ENCODE measurements around the gene TMC3.
A peak's percentile ranks its signal among the peaks of the same experiment; 100 is the strongest.
"Not testable (repeated sequence)": the region's sequence is repeated elsewhere in the genome, so short reads cannot be mapped to it uniquely, and the experiment has no call there.

The TMC3 gene

DNA sequence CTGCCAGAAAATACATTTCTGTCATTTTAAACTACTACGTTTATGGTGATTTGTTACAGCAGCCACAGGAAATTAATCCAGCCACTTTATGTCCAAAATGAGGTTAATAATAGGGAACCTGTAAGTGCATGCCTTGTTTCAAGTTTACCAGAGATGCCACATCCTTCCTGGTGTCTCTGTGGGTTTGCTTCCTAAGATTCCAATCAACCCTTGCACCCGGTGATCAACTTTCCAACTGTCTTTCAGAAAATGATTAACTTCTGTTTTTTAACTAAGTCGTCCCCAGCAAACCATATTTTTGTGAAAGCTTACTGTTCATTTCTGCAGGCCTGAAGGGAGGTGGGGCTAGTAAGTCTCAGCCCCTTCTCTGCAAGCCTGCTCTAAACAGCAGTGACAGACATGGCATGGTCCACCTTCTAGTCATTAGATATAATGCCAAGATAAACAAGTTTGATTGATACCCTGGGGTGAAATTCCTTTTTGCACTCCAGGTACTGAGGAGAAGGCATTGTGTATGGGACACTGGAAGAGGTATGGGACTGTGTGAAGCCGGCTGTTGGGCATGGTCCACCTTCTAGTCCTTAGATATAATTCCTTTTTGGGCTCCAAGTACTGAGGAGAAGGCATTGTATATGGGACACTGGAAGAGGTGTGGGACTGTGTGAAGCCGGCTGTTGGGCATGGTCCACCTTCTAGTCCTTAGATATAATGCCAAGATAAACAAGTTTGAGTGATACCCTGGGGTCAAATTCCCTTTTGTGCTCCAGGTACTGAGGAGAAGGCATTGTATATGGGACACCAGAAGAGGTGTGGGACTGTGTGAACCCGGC is 11.1 kb upstream of the TMC3 start:
- DNase-seq = no peak

DNA sequence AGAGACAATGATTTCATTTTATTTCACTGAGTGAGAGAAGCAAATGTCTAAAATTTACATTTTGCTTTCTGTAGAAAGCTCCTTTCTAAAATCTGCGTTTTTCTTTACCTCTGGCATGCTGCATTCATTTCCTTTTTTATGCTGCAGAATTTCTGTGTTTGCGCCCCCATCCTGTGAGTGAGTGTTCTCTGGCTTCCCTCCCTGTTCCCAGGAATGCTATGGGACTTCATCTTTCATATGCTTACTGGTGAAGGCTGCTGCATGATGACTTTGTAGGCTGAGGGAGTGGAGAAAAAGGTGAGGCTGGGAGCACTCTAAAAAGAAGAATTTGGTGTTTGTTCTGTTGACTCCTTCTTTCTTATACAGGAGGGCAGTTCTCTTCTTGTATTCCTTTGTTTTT is 7.7 kb upstream of the TMC3 start:
- no peak for DNase-seq

DNA sequence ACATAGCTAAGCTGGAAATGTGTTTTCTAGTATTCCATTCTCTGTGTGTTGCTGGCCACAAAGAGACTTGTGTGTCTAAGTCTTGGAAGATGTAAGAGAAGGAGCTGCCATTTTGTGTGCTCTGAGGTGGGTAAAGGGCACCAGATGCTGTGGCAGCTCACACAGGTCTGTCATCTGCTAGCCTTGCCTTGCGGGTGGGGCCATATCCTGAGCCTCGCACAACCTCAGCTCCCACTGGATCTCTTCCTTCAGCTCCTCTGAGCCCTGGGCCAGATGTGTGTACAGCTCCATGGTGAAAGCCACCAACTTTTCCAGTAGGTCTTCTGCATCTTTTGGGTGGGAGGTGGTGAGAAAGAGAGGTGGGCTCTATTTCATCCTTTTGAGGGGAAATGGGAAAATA is 6.7 kb upstream of the TMC3 start:
- no peak for DNase-seq

DNA sequence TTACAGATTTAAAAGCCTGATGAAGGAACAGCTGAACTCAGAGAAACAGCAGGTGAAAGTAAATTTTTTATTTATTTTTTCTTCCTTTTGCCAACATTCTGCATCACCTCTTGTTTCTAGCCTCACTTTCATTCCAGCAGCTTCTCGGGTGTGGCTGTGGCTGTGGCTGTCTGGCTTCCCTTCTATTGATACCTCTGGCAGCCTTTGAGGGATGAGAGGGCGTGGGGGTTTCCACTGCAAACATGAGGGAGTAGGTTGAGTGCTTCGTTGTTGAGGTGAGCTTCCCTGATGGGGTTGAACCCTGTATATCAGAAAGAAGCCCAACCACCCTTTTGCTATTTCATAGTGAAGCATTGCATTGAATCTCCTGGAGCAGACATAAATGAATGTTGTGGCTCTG is 6.2 kb upstream of the TMC3 start:
- DNase-seq = no peak

DNA sequence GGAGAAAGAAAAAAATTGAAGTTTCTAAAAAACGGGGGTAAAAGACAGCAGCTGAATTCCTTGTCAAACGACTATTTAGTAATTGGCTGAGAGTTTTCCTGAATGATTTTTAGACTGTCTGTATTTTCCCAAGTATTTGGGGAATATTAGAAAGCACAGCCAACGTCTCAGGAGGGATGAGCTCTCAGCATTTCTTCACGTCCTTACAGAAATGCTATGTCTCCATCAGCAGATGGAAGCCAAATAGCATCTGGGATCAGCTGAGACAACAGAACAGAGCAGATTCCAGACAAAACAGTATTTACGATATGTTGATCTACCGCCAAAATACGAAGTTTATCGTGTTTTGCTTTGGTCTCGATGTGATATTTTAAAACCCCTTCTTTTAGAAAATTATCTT is 5.3 kb upstream of the TMC3 start:
- no peak for DNase-seq

DNA sequence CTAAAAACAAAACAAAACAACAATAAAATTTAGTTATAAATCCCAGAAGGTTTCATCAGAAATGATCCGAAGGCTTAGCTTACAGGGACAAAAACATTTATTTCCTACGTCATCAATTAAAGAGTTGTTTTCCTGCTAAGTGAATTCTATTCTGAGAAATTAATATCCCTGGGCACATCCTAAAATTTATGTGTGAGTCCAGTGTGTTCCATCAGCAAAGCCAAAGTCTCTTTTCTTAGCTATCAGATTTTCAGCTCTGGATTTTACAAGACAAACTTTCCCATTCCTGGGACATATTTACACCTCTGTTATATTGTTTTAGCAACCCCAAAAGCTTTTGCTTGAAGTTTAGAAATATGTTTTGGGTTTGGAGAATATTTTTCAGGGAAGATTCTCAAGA is 4.4 kb upstream of the TMC3 start:
- no peak for DNase-seq

DNA sequence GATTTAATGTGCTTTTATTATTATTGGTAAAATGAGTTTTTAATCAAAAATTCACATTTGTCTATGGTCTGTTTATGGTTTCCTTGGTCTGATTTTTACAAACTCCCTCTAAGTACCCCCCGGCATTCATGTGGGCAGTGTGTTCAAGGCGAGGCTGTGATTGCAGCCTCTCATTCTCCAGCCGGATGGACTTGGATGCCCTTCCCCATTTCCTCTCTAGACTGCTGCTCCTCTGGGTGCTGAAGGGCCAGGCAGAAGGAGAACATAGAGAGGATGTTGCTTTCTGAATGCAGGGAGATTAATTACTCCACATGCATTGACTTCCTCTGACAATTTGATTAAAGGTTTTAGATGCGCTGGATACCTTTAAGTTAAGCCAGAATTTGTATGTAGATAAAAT is 3.9 kb upstream of the TMC3 start:
- no peak for DNase-seq

DNA sequence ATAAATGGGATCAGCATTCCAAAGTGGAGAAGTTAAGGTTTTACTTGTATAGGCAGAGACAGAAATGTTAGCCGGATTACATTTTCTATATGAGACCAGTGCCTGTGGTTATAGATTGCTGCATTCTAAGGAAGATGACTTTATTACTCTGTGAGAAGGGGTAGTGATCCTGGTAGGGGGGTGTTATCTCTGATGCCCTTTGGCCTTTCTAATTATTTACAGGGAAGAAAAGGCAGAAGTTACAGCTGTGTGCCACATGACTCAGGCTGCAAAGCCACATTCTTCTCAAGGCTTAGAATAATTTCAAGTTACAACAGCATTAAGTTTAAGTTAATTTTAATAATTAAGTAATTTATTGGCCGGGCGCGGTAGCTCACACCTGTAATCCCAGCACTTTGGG is 2.2 kb upstream of the TMC3 start:
- no peak for DNase-seq

DNA sequence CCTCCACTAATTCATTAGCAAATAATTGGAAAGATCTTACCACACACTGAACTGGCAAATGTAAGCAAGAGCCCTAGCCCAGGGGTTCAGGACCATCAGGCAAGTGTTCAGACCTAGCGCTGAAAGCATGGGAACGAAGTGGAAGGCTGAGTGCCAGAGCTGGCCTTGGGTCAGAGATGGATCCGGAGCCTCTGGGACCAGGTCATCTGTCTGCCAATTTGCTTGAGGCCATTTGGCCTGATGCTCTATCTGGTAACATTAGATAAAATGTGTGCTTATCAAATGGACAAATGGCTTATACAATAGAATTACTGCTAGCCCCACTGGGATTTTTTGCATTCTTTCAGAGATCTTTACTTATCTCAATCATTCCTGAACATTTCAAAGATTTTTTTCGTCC is 1.4 kb upstream of the TMC3 start:
- no peak for DNase-seq

DNA sequence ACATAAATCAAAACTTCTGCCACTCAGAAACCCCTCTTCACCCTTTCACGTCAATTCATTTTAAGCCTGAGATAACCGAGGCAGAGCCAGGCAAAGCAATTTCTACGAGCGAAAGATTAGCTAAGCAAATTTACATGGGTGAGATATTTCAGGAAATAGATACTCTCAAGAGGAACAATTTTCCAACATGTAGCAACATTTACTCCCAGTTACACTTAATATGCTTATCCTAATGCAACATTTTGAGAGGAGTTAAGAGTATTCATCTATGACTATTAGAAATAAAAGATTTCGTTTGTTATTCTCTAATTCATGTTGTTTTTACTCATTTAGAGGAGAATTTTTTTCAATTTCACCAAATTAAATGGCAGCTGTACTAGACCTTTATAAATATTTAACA is 837 bp downstream of the TMC3 start:
- no peak for DNase-seq

DNA sequence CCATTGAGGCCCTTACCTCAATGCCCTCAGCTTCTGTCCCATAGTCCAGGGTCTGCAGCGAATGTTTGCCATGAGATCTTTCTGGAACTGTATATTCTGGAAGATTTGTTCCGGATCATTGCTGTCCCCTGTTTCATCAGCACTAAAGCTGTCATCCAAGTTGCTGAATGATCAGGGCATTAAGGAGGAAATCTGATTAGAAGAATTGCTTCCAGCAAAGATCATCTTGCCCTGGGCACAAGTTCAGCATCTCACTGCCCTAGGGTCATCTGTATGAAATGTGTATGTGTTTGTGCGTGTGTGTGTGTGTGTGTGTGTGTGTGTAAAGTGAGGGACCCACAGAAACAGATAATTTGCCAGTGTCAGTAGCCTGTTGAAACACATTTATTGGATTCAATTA is 1.4 kb downstream of the TMC3 start:
- no peak for DNase-seq

DNA sequence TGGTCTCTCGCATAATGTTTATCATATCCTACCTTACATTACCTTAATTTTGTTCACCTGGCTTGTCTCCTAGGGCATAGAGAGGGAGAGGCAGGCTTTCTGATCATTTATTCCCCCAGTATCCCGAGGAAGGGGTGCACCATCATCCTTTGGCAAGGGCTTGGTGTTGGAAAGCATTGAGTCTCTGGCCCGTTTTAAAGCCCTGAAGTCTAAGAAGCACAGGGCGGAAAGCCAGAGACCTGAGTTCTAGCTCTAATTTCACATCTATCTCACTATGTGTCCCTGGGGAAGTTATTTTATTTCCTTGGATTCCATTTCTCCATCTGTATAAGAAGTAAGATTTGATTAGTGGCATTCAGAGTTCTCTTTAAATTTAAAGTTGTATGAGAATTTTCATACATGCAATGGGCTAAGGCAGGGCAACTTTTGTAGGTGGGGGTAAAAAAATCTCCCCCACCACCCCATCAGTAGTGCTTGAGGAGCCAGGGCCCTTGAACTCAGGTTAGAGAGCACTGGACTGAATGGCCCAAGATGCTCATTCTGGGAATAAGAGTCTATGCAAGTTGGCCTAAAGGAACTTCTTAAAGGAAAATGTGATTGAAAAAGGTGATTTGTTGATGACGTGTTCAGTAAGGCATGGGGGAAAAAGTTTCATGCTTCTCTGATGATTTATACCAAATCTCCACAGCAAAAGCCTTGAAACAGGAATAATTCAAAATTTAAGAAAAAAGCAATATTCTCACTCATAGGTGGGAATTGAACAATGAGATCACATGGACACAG is 10.1 kb downstream of the TMC3 start:
- DNase-seq = no peak

DNA sequence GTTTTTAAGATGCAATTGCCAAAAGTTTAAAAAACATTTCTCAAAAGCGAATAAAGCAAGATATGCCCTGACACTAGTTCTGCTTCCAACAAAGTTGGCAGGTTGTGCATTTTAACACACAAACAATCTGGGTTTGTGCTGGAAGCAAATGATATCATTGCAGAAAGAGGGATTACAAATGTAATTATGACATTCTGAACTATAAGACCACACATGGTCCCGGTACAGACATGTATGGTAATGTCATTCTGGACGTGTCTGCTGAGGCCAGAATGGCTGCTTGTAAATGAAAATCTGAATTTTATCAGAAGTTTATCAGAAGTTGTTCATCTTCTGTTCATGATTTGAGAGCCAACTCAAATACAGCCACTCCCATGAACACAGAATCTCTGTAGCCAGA is 10.7 kb downstream of the TMC3 start:
- no peak for DNase-seq

DNA sequence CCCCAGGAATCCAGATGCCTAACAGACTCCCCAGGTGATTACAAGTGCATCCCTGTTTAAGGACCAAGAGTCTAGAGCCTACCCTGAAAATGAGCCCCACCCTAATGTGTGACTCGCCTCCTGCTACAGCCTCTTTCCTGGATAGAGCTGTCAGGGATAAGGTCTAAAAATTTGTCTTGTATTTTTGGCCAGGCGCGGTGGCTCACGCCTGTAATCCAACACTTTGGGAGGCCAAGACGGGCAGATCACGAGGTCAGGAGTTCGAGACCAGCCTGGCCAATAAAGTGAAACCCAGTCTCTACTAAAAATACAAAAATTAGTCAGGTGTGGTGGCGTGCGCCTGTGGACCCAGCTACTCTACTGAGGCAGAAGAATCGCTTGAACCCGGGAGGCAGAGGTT is 11.2 kb downstream of the TMC3 start:
- no peak for DNase-seq

DNA sequence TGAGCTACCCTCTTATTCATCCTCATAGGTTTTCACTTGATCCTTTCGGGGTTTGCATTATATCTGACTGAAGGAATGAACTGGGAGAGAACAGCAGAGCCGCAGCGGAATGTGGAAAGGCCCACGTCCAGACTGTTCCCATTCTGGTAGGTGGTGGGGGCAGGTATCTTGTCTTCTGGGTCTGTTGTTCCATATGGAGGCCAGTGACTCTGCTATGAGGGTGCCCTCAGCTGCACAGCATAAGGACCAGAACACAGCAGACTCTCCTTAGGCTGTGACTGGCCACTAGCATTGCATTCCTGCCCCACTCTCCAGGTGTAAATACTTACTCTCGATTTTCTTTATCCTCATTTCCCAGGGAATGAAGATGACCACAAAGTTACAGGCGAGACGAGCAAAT is 12.1 kb downstream of the TMC3 start:
- no peak for DNase-seq

DNA sequence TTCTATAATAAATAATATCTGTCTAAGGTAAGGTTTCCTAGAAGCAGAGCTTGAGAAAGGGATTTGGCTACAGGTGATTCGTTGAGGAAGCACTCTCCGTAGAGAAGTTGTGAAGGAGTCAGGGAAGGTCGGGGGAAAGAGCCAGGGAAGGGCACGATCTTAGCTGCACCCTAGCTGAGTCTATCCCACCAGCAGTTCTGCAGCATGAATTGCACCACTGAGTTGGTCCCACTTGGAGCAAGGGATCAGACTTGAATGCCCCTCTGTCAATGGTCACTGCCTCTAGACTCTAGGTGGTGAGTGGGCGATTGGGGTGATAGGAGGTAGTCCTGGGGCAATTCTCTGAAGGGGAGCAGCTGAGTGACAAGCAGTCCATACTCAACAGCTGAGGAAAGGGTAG is 13.5 kb downstream of the TMC3 start:
- DNase-seq = no peak

DNA sequence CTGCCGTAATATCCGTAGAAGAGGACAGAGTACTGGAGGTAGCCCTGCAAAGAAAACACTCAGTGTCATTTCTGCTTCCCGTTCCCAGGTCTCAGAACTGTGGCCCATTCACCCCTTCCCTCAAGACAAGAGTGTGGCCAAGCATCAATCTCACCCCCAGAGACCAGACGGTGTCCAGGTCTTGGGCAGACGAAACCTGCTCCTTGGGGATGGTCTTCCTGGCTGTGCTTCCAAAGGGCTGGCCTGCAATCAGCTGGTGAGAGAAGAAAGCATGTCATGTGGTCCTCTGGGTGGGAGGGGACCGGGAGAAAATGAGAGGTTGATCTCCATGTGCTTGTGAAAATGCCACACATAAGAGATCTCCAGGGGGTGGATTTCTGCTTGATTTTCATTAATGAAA is 15.8 kb downstream of the TMC3 start:
- DNase-seq = no peak

DNA sequence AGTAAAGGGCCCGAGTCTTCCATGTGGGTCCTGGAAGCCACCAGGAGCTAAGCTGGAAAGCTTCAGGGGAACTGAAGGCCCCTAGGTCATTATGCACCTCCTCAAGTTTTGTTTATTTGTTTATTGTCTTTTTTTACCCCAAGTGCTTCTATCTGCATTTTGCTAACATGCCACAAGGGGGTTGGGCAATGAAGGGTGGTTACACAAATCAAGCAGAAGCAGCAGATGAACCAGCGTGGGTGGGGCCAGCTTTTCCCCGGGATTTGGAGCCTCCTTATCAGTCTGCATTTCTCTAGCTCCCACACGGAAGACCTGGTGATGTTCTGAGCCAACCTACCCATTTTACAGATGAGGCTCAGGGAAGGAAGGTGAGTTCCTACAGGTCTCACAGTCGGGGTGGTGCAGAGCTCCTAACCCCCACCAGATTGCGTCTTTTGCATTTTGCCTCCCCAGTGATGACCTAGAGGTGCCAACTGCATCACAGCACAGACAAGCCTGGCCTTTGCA is 16.8 kb downstream of the TMC3 start:
- DNase-seq = no peak

DNA sequence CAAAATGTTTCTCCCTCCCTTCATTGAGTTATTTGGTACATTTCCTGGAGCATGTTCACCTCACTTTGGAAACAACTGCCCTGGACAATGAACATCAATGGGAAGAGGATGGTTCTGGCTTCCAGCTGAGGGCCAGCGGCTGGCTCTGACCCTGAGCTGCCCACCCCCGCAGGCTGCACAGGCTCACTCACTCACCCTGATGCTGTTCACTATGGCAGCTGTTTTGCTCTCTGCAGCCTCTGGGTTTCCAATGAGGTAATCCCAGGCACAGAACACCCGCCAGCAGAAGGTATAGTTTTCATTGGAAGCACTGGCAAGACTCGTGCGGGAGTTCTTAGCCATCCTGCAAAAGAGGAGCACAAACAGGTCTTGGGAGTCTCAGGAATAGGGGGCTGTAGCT is 17.8 kb downstream of the TMC3 start:
- no peak for DNase-seq

DNA sequence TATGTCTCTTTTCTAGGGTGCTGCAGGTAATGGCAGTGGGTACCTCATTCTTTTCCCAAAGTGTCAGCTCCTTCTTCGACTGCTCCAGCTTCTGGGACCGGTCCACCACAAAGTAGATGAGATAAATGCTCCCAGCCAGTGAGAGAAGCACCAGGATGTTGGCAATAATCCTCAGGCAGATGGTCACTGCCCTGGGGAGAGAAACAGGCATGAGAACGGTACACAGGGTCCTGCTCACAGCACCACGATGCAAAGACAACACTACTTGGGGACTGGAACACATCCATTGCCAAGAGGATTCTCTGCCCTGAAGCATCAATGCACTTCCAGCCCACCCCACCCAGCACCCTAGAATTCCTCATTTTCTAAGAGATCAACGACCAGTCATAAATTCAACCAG is 22.4 kb downstream of the TMC3 start:
- no peak for DNase-seq

DNA sequence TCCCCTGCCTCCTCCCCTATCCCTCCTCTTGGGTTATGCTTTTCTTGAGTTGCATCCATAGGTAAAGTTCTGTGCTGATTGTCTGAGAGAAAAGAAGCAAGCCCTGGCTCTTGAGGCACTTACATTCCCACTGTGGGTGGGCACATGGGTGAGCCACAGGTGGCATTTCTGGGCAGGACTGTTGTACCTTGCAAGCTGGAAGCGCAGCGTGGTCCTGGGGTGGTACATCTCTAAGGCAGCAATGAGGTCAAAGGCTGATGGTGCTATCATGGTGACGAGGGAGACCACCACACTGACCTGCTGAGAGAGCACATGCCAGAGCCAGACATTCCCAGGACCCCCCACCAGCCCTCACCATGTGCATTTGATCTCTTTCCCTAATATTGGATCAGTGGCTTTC is 24.7 kb downstream of the TMC3 start:
- DNase-seq = no peak

DNA sequence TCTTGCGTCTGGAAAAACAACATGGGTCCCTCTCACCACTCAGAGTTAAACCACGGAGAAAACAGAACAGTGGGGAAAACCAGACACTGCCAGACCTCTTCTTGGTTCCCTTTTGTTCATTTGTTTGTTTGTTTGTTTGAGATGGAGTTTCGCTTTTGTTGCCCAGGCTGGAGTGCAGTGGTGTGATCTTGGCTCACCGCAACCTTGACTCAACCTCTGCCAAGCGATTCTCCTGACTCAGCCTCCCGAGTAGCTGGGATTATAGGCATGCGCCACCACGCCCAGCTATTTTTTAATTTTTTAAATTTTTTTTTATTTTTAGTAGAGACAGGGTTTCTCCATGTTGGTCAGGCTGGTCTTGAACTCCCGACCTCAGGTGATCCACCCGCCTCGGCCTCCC is 25.3 kb downstream of the TMC3 start:
- DNase-seq = not testable (repeated sequence)

DNA sequence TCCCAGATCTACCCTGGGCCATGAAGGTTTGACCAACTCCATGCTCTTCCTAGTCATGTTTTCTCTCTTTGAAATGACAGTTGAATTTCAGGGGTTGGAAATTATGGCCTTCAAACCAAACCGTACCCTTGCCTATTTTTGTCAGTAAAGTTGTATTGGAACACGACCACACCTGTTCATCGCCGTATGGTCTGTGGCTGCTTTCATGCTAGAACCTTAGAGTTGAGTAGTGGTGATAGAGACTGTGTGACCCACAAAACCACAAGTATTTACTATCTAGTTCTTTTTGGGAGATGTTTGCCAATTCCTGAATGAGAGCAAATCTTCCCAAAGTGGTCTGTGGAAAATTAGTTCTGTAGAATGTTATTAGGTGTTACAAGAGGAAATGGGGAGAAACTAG is 26.1 kb downstream of the TMC3 start:
- DNase-seq = no peak

DNA sequence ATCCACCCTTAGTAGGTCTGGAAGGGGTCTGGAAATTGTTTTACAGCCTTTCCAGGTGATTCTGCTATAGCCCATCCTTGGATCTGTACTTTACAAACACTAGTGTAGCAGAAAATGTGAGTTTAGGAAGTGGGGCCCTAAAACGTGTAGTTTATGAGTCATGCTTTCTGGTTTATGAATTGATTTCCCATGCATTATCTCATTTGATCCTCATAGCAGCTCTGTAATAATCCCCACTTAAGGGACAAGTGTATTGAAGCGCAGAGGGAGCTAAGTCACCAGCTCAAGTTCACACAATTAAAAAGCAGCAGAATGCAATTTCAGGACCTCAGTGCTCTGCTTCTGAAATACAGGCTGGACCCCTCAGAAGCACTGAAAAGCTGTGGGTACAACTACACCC is 27.4 kb downstream of the TMC3 start:
- DNase-seq = peak; percentile 28

DNA sequence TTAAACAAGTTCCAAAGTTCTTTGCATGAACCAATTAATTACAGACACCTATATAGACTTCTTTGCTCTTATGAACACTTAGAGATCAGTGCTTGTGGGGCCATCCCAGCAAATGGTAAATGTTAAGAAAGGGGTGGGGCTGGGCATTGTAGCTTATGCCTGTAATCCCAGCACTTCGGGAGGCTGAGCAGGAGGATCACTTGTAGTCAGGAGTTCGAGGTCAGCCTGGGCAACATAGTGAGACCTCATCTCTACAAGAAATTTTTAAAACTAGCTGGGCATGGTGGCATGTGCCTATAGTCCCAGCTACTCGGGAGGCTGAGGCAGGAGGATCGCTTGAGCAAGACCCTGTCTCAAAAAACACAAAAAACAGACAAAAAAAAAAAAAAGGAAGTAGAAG is 30.6 kb downstream of the TMC3 start:
- no peak for DNase-seq

Data from NCI-H524 treated with DMSO at 0.1 percent for 48 hours (cell line).